HS-27A (cell line): ENCODE results near the gene STH.

Experiments
- DNase-seq: peaks from one replicate; pipeline ENCODE4 v3.0.0-alpha.2; 2012; ENCODE audit warnings: low read depth, missing footprints

STH gene

GRCh38 chr17:46046957-46047356, 47.9 kb downstream of the STH start:
- DNase-seq, result no peak

GRCh38 chr17:46047398-46047797, 48.3 kb downstream of the STH start:
- DNase-seq, result no peak

GRCh38 chr17:46047856-46048255, 48.8 kb downstream of the STH start:
- no peak for DNase-seq
